GM10847 (cell line): ENCODE data around the gene MLIP.

Experiments used
- POLR2A ChIP-seq: IDR thresholded peaks from 2 replicates; pipeline ENCODE4 v1.6.1; 2011; ENCODE audit not compliant: insufficient read length; ENCODE audit errors: extremely low read depth

Gene MLIP

GRCh38 chr6:54234539-54234938 lies 123.3 kb downstream of the MLIP start:
- TF ChIP-seq POLR2A: no peak

- TF ChIP-seq POLR2A: no peak
Measured at GRCh38 chr6:54236984-54237383, 125.7 kb downstream of the MLIP start.

- no peak for TF ChIP-seq POLR2A
Measured at GRCh38 chr6:54238396-54238795, 127.2 kb downstream of the MLIP start.

- TF ChIP-seq POLR2A: no peak
Measured at GRCh38 chr6:54243699-54244098, 132.5 kb downstream of the MLIP start.

- no peak for TF ChIP-seq POLR2A
Measured at GRCh38 chr6:54244430-54244829, 133.2 kb downstream of the MLIP start.

GRCh38 chr6:54245265-54245664 lies 134.0 kb downstream of the MLIP start:
- TF ChIP-seq POLR2A: no peak

- TF ChIP-seq POLR2A: no peak
Measured at GRCh38 chr6:54248319-54248718, 137.1 kb downstream of the MLIP start.

GRCh38 chr6:54248994-54249393 lies 137.8 kb downstream of the MLIP start:
- no peak for TF ChIP-seq POLR2A

GRCh38 chr6:54252496-54252895 lies 141.3 kb downstream of the MLIP start:
- TF ChIP-seq POLR2A: no peak

GRCh38 chr6:54252916-54253315 lies 141.7 kb downstream of the MLIP start:
- TF ChIP-seq POLR2A: no peak

GRCh38 chr6:54254886-54255285 lies 143.6 kb downstream of the MLIP start:
- TF ChIP-seq POLR2A: no peak

- no peak for TF ChIP-seq POLR2A
Measured at GRCh38 chr6:54255886-54256285, 144.6 kb downstream of the MLIP start.

GRCh38 chr6:54260025-54260424 lies 148.8 kb downstream of the MLIP start:
- no peak for TF ChIP-seq POLR2A

- TF ChIP-seq POLR2A: no peak
Measured at GRCh38 chr6:54262499-54262898, 151.3 kb downstream of the MLIP start.

GRCh38 chr6:54262971-54263370 lies 151.7 kb downstream of the MLIP start:
- no peak for TF ChIP-seq POLR2A

- TF ChIP-seq POLR2A: no peak
Measured at GRCh38 chr6:54264581-54265272, 153.5 kb downstream of the MLIP start.

GRCh38 chr6:54266400-54266923 lies 155.2 kb downstream of the MLIP start:
- TF ChIP-seq POLR2A: no peak
